ENCODE results near the gene IGF2R. TPM values are rescaled to one million over a fixed set of nuclear protein-coding genes. Genes with fewer than 3 reads are reported as not detected.

IGF2R gene
- total RNA-seq, 1 experiment from 2014 or later: 92.2 TPM

DNA sequence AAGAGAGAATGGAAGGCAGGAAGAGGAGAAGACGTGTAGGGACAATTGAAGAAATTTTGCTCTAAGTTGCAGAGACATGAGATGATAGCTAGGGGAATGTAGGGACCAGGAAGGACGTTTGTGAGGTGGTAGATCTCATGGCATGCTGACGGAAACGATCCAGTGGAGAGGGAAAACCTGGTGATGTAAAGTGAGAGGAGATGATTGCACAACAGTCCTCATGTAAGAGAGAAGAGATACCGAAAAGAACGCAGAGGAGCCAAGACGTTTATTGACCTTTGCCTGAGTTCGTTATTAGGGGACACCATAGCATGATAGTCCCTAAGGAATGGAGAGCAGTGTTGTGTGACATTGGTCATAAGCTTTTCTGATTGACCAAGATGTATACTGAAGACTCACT is 55.3 kb downstream of the IGF2R start:
- H3K4me1 Mint-ChIP-seq (ENCODE audit: low read depth, unreplicated experiment): no peaks in the 10 kb centered on the region
- no peak for DNase-seq
- TF ChIP-seq, protein P1, sequence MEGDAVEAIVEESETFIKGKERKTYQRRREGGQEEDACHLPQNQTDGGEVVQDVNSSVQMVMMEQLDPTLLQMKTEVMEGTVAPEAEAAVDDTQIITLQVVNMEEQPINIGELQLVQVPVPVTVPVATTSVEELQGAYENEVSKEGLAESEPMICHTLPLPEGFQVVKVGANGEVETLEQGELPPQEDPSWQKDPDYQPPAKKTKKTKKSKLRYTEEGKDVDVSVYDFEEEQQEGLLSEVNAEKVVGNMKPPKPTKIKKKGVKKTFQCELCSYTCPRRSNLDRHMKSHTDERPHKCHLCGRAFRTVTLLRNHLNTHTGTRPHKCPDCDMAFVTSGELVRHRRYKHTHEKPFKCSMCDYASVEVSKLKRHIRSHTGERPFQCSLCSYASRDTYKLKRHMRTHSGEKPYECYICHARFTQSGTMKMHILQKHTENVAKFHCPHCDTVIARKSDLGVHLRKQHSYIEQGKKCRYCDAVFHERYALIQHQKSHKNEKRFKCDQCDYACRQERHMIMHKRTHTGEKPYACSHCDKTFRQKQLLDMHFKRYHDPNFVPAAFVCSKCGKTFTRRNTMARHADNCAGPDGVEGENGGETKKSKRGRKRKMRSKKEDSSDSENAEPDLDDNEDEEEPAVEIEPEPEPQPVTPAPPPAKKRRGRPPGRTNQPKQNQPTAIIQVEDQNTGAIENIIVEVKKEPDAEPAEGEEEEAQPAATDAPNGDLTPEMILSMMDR (IDR thresholded peaks at IDR 0.05; ENCODE audit: insufficient read depth in 1 of 2, low read depth in 1 of 2, low read length in 1 of 2, severe bottlenecking in 1 of 2, unreplicated experiment in 1 of 2): no peak
- H3K4me1 ChIP-seq: no peaks in the 10 kb centered on the region
- H3K4me3 Mint-ChIP-seq (ENCODE audit: unreplicated experiment): no peak overlapping the region
- H3K36me3 Mint-ChIP-seq (ENCODE audit: insufficient read depth, unreplicated experiment): peaks cover 23% of the 10 kb centered on the region
- no peaks in the 10 kb centered on the region; the same call in 1 of the 2 replicates for H3K36me3 ChIP-seq (ENCODE audit: control insufficient read depth, insufficient read depth, low read length)
- H3K4me3 ChIP-seq (ENCODE audit: low read depth, low read length): no peak overlapping the region
- CTCF ChIA-PET: no interaction called here
- H3K27me3 ChIP-seq (replicated peaks; ENCODE audit: control insufficient read depth, insufficient read depth, low read length): no peaks in the 10 kb centered on the region
- POLR2A ChIA-PET: interaction anchor here (0.5 to 0.6 kb wide), 2 partner anchors 51 to 261 kb away, joined by 4 to 5 read pairs; no protein-coding TSS in a partner anchor
- H3K9me3 Mint-ChIP-seq (ENCODE audit: unreplicated experiment): no peaks in the 10 kb centered on the region
- no peaks in the 10 kb centered on the region for H3K9me3 ChIP-seq
- intact Hi-C loops (cut with micrococcal nuclease; ENCODE audit: unreplicated experiment): no loop called here
- no peak overlapping the region for H3K27ac Mint-ChIP-seq (ENCODE audit: unreplicated experiment)
- no TSS peak for BruUV-seq (replicated peaks)
- no peaks in the 10 kb centered on the region for H3K27me3 Mint-ChIP-seq (ENCODE audit: insufficient read depth, unreplicated experiment)

DNA sequence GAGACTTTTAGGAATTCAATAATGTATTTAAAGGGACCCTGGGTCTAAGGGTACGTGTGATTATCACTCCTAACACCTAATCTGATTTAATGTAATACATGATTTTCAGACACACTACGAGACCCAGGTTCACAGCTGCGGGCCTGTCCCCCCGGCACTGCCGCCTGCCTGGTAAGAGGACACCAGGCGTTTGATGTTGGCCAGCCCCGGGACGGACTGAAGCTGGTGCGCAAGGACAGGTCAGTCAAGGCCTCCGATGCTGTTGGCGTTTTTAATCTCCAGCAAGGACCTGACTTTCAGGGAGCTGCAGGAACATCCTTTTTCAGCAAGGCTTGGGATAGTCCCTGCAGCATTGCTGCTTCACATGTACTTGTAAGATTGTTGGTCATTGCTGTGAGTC is 58.2 kb downstream of the IGF2R start:
- Mint-ChIP-seq H3K4me3 (ENCODE audit: unreplicated experiment) (no peak overlapping the region), H3K36me3 (ENCODE audit: insufficient read depth, unreplicated experiment) (peaks cover 36% of the 10 kb centered on the region), H3K9me3 (ENCODE audit: unreplicated experiment) (no peaks in the 10 kb centered on the region), H3K27ac (ENCODE audit: unreplicated experiment) (no peak overlapping the region), H3K4me1 (ENCODE audit: low read depth, unreplicated experiment) (peaks cover 10% of the 10 kb centered on the region), H3K27me3 (ENCODE audit: insufficient read depth, unreplicated experiment) (no peaks in the 10 kb centered on the region)
- H3K9me3 ChIP-seq: no peaks in the 10 kb centered on the region
- BruUV-seq (replicated peaks): no TSS peak
- ChIA-PET CTCF (no interaction called here), POLR2A (no interaction called here)
- no peak overlapping the region for H3K4me3 ChIP-seq (ENCODE audit: low read depth, low read length)
- no peaks in the 10 kb centered on the region for H3K4me1 ChIP-seq
- intact Hi-C loops (cut with micrococcal nuclease; ENCODE audit: unreplicated experiment): no loop called here
- H3K36me3 ChIP-seq (ENCODE audit: control insufficient read depth, insufficient read depth, low read length): no peaks in the 10 kb centered on the region; the same call in none of the 2 replicates
- TF ChIP-seq, protein P1 (IDR thresholded peaks at IDR 0.05; ENCODE audit: insufficient read depth in 1 of 2, low read depth in 1 of 2, low read length in 1 of 2, severe bottlenecking in 1 of 2, unreplicated experiment in 1 of 2): no peak
- no peaks in the 10 kb centered on the region for H3K27me3 ChIP-seq (replicated peaks; ENCODE audit: control insufficient read depth, insufficient read depth, low read length)
- DNase-seq: no peak

DNA sequence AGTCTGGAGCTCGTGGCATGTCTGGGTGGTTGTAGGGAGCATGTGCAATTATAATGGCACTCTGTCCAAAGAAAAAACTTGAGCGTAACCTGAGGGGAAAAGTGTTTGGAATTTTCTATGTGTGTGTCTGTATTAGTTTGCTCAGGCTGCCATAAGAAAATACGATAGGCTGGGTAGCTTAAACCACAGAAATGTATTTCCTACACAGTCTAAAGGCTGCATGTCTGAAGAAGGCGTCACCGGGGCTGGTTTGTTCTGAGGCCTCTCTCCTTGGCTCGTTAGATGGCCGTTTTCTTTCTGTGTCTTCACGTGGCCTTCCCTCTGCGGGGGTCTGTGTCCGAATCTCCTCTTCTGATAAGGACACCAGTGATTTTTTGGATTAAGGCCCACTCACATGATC is 59.0 kb downstream of the IGF2R start:
- no TSS peak for BruUV-seq (replicated peaks)
- POLR2A ChIA-PET: no interaction called here
- peaks cover 44% of the 10 kb centered on the region for H3K36me3 Mint-ChIP-seq (ENCODE audit: insufficient read depth, unreplicated experiment)
- H3K27me3 Mint-ChIP-seq (ENCODE audit: insufficient read depth, unreplicated experiment): no peaks in the 10 kb centered on the region
- intact Hi-C loops (cut with micrococcal nuclease; ENCODE audit: unreplicated experiment): no loop called here
- TF ChIP-seq, protein P1 (IDR thresholded peaks at IDR 0.05; ENCODE audit: insufficient read depth in 1 of 2, low read depth in 1 of 2, low read length in 1 of 2, severe bottlenecking in 1 of 2, unreplicated experiment in 1 of 2): no peak
- no peak for DNase-seq
- Histone ChIP-seq H3K36me3 (ENCODE audit: control insufficient read depth, insufficient read depth, low read length) (no peaks in the 10 kb centered on the region; the same call in none of the 2 replicates), H3K9me3 (no peaks in the 10 kb centered on the region), H3K4me1 (no peaks in the 10 kb centered on the region), H3K4me3 (ENCODE audit: low read depth, low read length) (no peak overlapping the region), H3K27me3 (replicated peaks; ENCODE audit: control insufficient read depth, insufficient read depth, low read length) (no peaks in the 10 kb centered on the region)
- peaks cover 10% of the 10 kb centered on the region for H3K4me1 Mint-ChIP-seq (ENCODE audit: low read depth, unreplicated experiment)
- CTCF ChIA-PET: no interaction called here
- H3K4me3 Mint-ChIP-seq (ENCODE audit: unreplicated experiment): no peak overlapping the region
- H3K9me3 Mint-ChIP-seq (ENCODE audit: unreplicated experiment): no peaks in the 10 kb centered on the region
- H3K27ac Mint-ChIP-seq (ENCODE audit: unreplicated experiment): peak overlapping the region; percentile 20
